OCI-LY7 (cell line): Measurements from ENCODE around the gene CECR2. TPM values are rescaled to one million over a fixed set of nuclear protein-coding genes. Genes with fewer than 3 reads are reported as not detected.
A peak's percentile ranks its signal among the peaks of the same experiment; 100 is the strongest.

ENCODE experiments used
- BruUV-seq: library from RNA; stranded (reverse); fragments of 400-500 nt; replicated peaks from 2 replicates; lab custom pipeline; 2021; lab: Mats Ljungman, UMichigan
- CTCF ChIA-PET: fragments of 300-600 bp; sonication (Branson Sonifier 250); formaldehyde crosslinking; loops from one replicate; lab custom pipeline; 2022; ENCODE audit warnings: antibody characterized with exemption; ENCODE audit not compliant: unreplicated experiment; lab: Charles Lee
- POLR2A ChIA-PET: fragments of 300-600 bp; sonication (Branson Sonifier 250); formaldehyde crosslinking; loops from one replicate; lab custom pipeline; 2022; ENCODE audit warnings: antibody characterized with exemption; lab: Charles Lee
- DNase-seq: peaks from one replicate; pipeline ENCODE4 v3.0.0-alpha.2; 2015; ENCODE audit warnings: low spot score
- H2AFZ ChIP-seq: fragments of 200-600 bp; sonication (generic), shearing (Covaris generic); 2 replicates; pipeline ENCODE4 v1.6.1; 2014; ENCODE audit warnings: mild to moderate bottlenecking, antibody characterized with exemption, low read length, moderate library complexity
- H3K27ac ChIP-seq: fragments of 200-600 bp; sonication (generic); 2 replicates; pipeline ENCODE4 v1.5.1; 2014; ENCODE audit warnings: mixed run types, low read depth, mild to moderate bottlenecking, moderate library complexity, low read length, inconsistent platforms; ENCODE audit not compliant: poor library complexity, severe bottlenecking
- H3K36me3 ChIP-seq: fragments of 200-600 bp; sonication (generic); 2 replicates; pipeline ENCODE4 v1.6.1; 2014; ENCODE audit warnings: mild to moderate bottlenecking, antibody characterized with exemption, low read length, moderate library complexity, mixed read lengths; ENCODE audit not compliant: insufficient read depth
- H3K4me1 ChIP-seq: fragments of 200-600 bp; sonication (generic); 2 replicates; pipeline ENCODE4 v1.5.1; 2014; ENCODE audit warnings: mild to moderate bottlenecking, low read length; ENCODE audit not compliant: insufficient read depth, poor library complexity, severe bottlenecking
- H3K4me2 ChIP-seq: fragments of 200-600 bp; sonication (generic); 2 replicates; pipeline ENCODE4 v1.6.1; 2014; ENCODE audit warnings: mild to moderate bottlenecking, low read length
- H3K4me3 ChIP-seq: fragments of 200-600 bp; sonication (generic); 2 replicates; pipeline ENCODE4 v1.5.1; 2014; ENCODE audit warnings: mild to moderate bottlenecking, low read depth, low read length; ENCODE audit not compliant: poor library complexity, severe bottlenecking
- H3K79me2 ChIP-seq: fragments of 200-600 bp; sonication (generic); 2 replicates; pipeline ENCODE4 v1.6.1; 2016; ENCODE audit warnings: low read depth, mild to moderate bottlenecking, low read length, moderate library complexity, mixed read lengths; ENCODE audit not compliant: insufficient read depth
- H3K9me2 ChIP-seq: fragments of 200-600 bp; sonication (generic); 2 replicates; pipeline ENCODE4 v1.6.1; 2016; ENCODE audit warnings: mild to moderate bottlenecking, low read length, mixed read lengths; ENCODE audit not compliant: insufficient read depth
- H3K9me3 ChIP-seq: fragments of 200-600 bp; sonication (generic); 2 replicates; pipeline ENCODE4 v1.6.1; 2014; ENCODE audit warnings: mild to moderate bottlenecking, mixed run types, low read length, mixed read lengths
- H4K20me1 ChIP-seq: fragments of 200-600 bp; sonication (generic); 2 replicates; pipeline ENCODE4 v1.6.1; 2014; ENCODE audit warnings: mild to moderate bottlenecking, antibody characterized with exemption, low read length, moderate library complexity, mixed read lengths; ENCODE audit not compliant: insufficient read depth
- EZH2phosphoT487 ChIP-seq: fragments of 200-600 bp; sonication (generic); IDR thresholded peaks from 2 replicates; pipeline ENCODE4 v1.6.1; 2018; ENCODE audit warnings: low read depth, borderline replicate concordance, mild to moderate bottlenecking, mixed run types, antibody characterized with exemption, low read length, moderate library complexity, mixed read lengths
- intact Hi-C: fragments of 100-400 bp; cut with micrococcal nuclease; formaldehyde crosslinking; loops from one replicate; pipeline ENCODE4 v1.10.0; 2022; ENCODE audit not compliant: unreplicated experiment
- total RNA-seq, 2 experiments: library from RNA; depleted of rRNA in 1 of 2; stranded (reverse); fragments of >200 nt in 1 of 2; shearing (Covaris generic) in 1 of 2; gene quantifications; 2 replicates each; pipeline ENCODE4 v1.2.3, GENCODE V29; 2014 to 2022
- TF ChIP-seq, protein P1 (sequence below): fragments of 200-600 bp; sonication (generic); conservative IDR thresholded peaks from 2 replicates; pipeline ENCODE4 v1.5.1; 2014; ENCODE audit warnings: mild to moderate bottlenecking, antibody characterized with exemption, low read length, moderate library complexity, mixed read lengths

CECR2 gene
- total RNA-seq, 2 experiments from 2014 or later, result 0.09 to 0.53 TPM

DNA sequence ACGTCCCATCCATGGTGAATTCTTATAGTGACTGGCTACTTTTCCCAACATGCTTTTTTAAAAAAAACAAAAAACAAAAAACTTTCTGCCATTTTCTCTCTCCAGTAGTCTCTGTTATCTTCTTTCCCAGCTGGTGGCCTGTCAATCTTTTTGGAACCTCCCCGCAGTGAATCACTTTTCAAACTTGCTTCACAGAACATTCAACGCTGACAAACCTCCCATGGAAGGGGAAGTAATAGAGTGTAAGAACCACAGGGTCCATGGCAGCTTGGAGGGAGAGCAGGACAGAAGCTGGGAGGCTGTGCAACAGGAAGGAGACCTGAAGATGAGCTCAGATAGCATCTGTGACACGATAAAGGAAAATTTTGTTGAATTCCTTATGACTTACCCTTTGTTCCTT is 9.8 kb upstream of the CECR2 start:
- Histone ChIP-seq H4K20me1 (no peaks in the 10 kb centered on the region), H3K9me2 (no peaks in the 10 kb centered on the region), H3K4me3 (no peak overlapping the region), H2AFZ (no peak overlapping the region), H3K4me2 (no peak overlapping the region), H3K36me3 (no peaks in the 10 kb centered on the region), H3K4me1 (no peaks in the 10 kb centered on the region), H3K9me3 (no peaks in the 10 kb centered on the region), H3K27ac (no peak overlapping the region), H3K79me2 (no peaks in the 10 kb centered on the region)
- ChIA-PET CTCF (interaction anchor here (0.6 kb wide), 1 partner anchor 120 kb away, joined by 8 read pairs; no protein-coding TSS in a partner anchor), POLR2A (interaction anchor here (0.8 to 1.1 kb wide), 2 partner anchors 20 to 33 kb away, joined by 3 read pairs; no protein-coding TSS in a partner anchor)
- no peak for DNase-seq
- TF ChIP-seq, protein P1, sequence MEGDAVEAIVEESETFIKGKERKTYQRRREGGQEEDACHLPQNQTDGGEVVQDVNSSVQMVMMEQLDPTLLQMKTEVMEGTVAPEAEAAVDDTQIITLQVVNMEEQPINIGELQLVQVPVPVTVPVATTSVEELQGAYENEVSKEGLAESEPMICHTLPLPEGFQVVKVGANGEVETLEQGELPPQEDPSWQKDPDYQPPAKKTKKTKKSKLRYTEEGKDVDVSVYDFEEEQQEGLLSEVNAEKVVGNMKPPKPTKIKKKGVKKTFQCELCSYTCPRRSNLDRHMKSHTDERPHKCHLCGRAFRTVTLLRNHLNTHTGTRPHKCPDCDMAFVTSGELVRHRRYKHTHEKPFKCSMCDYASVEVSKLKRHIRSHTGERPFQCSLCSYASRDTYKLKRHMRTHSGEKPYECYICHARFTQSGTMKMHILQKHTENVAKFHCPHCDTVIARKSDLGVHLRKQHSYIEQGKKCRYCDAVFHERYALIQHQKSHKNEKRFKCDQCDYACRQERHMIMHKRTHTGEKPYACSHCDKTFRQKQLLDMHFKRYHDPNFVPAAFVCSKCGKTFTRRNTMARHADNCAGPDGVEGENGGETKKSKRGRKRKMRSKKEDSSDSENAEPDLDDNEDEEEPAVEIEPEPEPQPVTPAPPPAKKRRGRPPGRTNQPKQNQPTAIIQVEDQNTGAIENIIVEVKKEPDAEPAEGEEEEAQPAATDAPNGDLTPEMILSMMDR, result no peak
- no peak for TF ChIP-seq EZH2phosphoT487
- no TSS peak for BruUV-seq
- intact Hi-C loops, result no loop called here

DNA sequence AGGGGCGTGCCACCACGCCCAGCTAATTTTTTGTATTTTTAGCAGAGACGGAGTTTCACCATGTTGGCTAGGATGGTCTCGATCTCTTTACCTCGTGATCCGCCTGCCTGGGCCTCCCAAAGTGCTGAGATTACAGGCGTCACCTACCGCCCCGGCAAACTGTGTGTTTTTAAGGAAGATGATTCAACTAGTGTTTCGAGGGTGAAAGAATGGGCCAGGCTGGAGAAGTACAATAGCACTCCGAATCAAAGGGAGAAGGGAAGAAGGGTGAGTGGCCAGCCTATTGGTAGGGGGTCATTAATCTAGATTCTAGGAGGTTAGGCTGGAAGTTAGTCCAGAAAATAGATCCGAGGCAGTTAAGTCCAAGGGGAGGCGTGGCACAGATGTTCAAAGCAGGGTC is 2.9 kb upstream of the CECR2 start:
- H3K27ac ChIP-seq, result no peak overlapping the region
- no peak for TF ChIP-seq EZH2phosphoT487
- TF ChIP-seq, protein P1, result no peak

DNA sequence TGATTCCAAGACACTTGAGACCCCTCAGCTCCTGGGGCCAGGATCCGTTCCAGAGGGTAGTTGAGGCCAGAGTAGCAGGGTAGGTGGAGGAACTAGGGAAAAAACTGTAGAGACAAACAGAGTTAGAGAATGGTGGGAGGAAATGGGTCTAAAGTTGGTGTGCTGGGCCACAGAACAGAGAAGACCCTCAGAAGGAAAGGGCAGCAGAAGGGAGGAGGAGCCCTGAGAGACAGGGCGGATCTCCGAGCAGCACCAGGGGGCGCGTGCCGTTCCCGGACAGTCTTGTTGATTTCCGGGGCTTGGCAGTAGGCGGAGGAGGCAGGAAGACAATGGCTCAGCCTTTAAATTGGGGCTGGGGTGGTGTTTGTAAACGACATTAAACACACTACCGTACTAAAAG is 2.4 kb upstream of the CECR2 start:
- no peaks in the 10 kb centered on the region for H3K36me3 ChIP-seq
- H3K4me1 ChIP-seq, result peaks cover 14% of the 10 kb centered on the region
- H3K4me2 ChIP-seq, result peak overlapping the region; percentile 34; the same call in 1 of the 2 replicates
- intact Hi-C loops, result loop anchor here (5.0 kb wide), 2 partner anchors 130 to 195 kb away; no protein-coding TSS in a partner anchor
- H2AFZ ChIP-seq, result peak overlapping the region; percentile 78
- ChIA-PET POLR2A (interaction anchor here (0.6 kb wide), 1 partner anchor 125 kb away, joined by 3 read pairs; no protein-coding TSS in a partner anchor), CTCF (no interaction called here)
- H3K9me3 ChIP-seq, result no peaks in the 10 kb centered on the region
- no peaks in the 10 kb centered on the region for H4K20me1 ChIP-seq
- peak; percentile 67 for DNase-seq
- no peaks in the 10 kb centered on the region for H3K9me2 ChIP-seq
- no peak for TF ChIP-seq EZH2phosphoT487
- TF ChIP-seq, protein P1, result peak; percentile 76
- H3K4me3 ChIP-seq, result no peak overlapping the region
- no TSS peak for BruUV-seq
- H3K79me2 ChIP-seq, result no peaks in the 10 kb centered on the region
- H3K27ac ChIP-seq, result no peak overlapping the region

More for the DNA sequence above, 2.9 kb upstream of the CECR2 start:
- no TSS peak for BruUV-seq
- intact Hi-C loops, result loop anchor here (5.0 kb wide), 2 partner anchors 131 to 194 kb away; no protein-coding TSS in a partner anchor
- H3K4me3 ChIP-seq, result no peak overlapping the region
- POLR2A ChIA-PET, result interaction anchor here (0.6 kb wide), 1 partner anchor 125 kb away, joined by 3 read pairs; no protein-coding TSS in a partner anchor
- no peak for DNase-seq
- H3K36me3 ChIP-seq, result no peaks in the 10 kb centered on the region
- H2AFZ ChIP-seq, result peak overlapping the region; percentile 78; the same call in 1 of the 2 replicates
- H3K9me2 ChIP-seq, result no peaks in the 10 kb centered on the region
- peaks cover 14% of the 10 kb centered on the region for H3K4me1 ChIP-seq
- H3K4me2 ChIP-seq, result peak overlapping the region; percentile 34; the same call in 1 of the 2 replicates
- H3K79me2 ChIP-seq, result no peaks in the 10 kb centered on the region
- CTCF ChIA-PET, result no interaction called here
- H4K20me1 ChIP-seq, result no peaks in the 10 kb centered on the region
- no peaks in the 10 kb centered on the region for H3K9me3 ChIP-seq
